Astrocyte (in vitro differentiated cells and primary cell): ENCODE data around the gene CAND2.

Source experiments
- CTCF ChIP-seq: IDR thresholded peaks from 2 replicates; pipeline ENCODE4 v1.5.1; 2011; ENCODE audit warnings: low read depth, mild to moderate bottlenecking, inconsistent platforms, low read length, moderate library complexity; ENCODE audit not compliant: insufficient read depth
- EZH2 ChIP-seq: IDR thresholded peaks from 2 replicates; pipeline ENCODE4 v1.6.1; 2012; ENCODE audit warnings: mild to moderate bottlenecking, low read length, inconsistent platforms; ENCODE audit not compliant: insufficient read depth

- no peak for TF ChIP-seq CTCF
- no peak for TF ChIP-seq EZH2
Measured at GRCh38 chr3:12839156-12839946, 42.9 kb downstream of the CAND2 start.
